Urinary bladder (tissue), 4 donors: ENCODE data around the gene ORM2. TPM values are rescaled to one million over a fixed set of nuclear protein-coding genes. Genes with fewer than 3 reads are reported as not detected.
A peak's percentile ranks its signal among the peaks of the same experiment; 100 is the strongest.
"Not testable (repeated sequence)": the region's sequence is repeated elsewhere in the genome, so short reads cannot be mapped to it uniquely, and the experiment has no call there.

Experiments used
- DNase-seq: peaks from one replicate; pipeline ENCODE4 v3.0.0-alpha.2; 2015; ENCODE audit errors: extremely low spot score
- H3K27ac ChIP-seq: one replicate; pipeline ENCODE4 v1.5.1; 2013; ENCODE audit warnings: low read depth, mild to moderate bottlenecking, moderate library complexity
- H3K36me3 ChIP-seq: one replicate; pipeline ENCODE4 v1.6.1; 2013; ENCODE audit warnings: mild to moderate bottlenecking, moderate library complexity; ENCODE audit not compliant: insufficient read depth
- H3K4me1 ChIP-seq: one replicate; pipeline ENCODE4 v1.6.1; 2013; ENCODE audit warnings: mild to moderate bottlenecking, moderate library complexity; ENCODE audit not compliant: insufficient read depth
- H3K4me3 ChIP-seq: one replicate; pipeline ENCODE4 v1.5.1; 2013; ENCODE audit warnings: low read depth, low read length
- WGBS: extraction: QIAGEN DNeasy Blood & Tissue Kit; methylation state at CpG from one replicate; pipeline ENCODE4 v1.1.7; 2013; 5-methylcytosine and 5-hydroxymethylcytosine counted together
- polyA plus RNA-seq: library from polyadenylated mRNA; stranded (reverse); fragments of 200-250 nt; gene quantifications from one replicate; pipeline ENCODE4 v1.2.3, GENCODE V29; 2013
- total RNA-seq: library from RNA; depleted of rRNA; stranded (reverse); fragments of >200 nt; gene quantifications from one replicate; pipeline ENCODE4 v1.2.3, GENCODE V29; 2014
- donor health status: healthy with polysubstance abuse.
- donor health status: healthy.

The ORM2 gene
- total RNA-seq = not detected
- polyA plus RNA-seq = 3.2 TPM

- not testable (repeated sequence) for DNase-seq, H3K4me1 ChIP-seq, H3K4me3 ChIP-seq, H3K27ac ChIP-seq, H3K36me3 ChIP-seq
- 80% methylated on average over 1 of the region's 10 CpGs for WGBS
Observed at GRCh38 chr9:114329625-114330022, at the start of gene ORM2. ORM2 (plus strand) TSS chr9:114329869; CDS start chr9:114329905, 36 bp downstream.

- WGBS = 68% methylated on average over 8 of the region's 8 CpGs
- Histone ChIP-seq H3K36me3 (no peaks in the 10 kb centered on the region), H3K27ac (no peak overlapping the region), H3K4me1 (no peaks in the 10 kb centered on the region), H3K4me3 (no peak overlapping the region)
- DNase-seq = no peak
Observed at GRCh38 chr9:114280636-114281472, 48.8 kb upstream of the ORM2 start.

GRCh38 chr9:114281473-114282103 lies 48.1 kb upstream of the ORM2 start:
- Histone ChIP-seq H3K4me3 (no peak overlapping the region), H3K36me3 (no peaks in the 10 kb centered on the region), H3K27ac (no peak overlapping the region), H3K4me1 (no peaks in the 10 kb centered on the region)
- 75% methylated on average over 12 of the region's 12 CpGs for WGBS
- peak; percentile 41 for DNase-seq

- H3K27ac ChIP-seq = no peak overlapping the region
- DNase-seq = no peak
- WGBS = 92% methylated on average over 10 of the region's 10 CpGs
Observed at GRCh38 chr9:114282104-114282485, 47.6 kb upstream of the ORM2 start.

GRCh38 chr9:114282507-114282906 lies 47.2 kb upstream of the ORM2 start:
- H3K27ac ChIP-seq = no peak overlapping the region
- WGBS = 84% methylated on average over 6 of the region's 6 CpGs
- H3K4me3 ChIP-seq = no peak overlapping the region
- no peaks in the 10 kb centered on the region for H3K36me3 ChIP-seq
- no peaks in the 10 kb centered on the region for H3K4me1 ChIP-seq
- no peak for DNase-seq

More at GRCh38 chr9:114282104-114282485, 47.6 kb upstream of the ORM2 start:
- no peaks in the 10 kb centered on the region for H3K36me3 ChIP-seq
- no peak overlapping the region for H3K4me3 ChIP-seq
- no peaks in the 10 kb centered on the region for H3K4me1 ChIP-seq

GRCh38 chr9:114282926-114283325 lies 46.7 kb upstream of the ORM2 start:
- no peaks in the 10 kb centered on the region for H3K36me3 ChIP-seq
- no peak for DNase-seq
- no peak overlapping the region for H3K27ac ChIP-seq
- H3K4me3 ChIP-seq = no peak overlapping the region
- 54% methylated on average over 5 of the region's 5 CpGs for WGBS
- H3K4me1 ChIP-seq = no peaks in the 10 kb centered on the region

- DNase-seq = no peak
- Histone ChIP-seq H3K27ac (no peak overlapping the region), H3K36me3 (no peaks in the 10 kb centered on the region), H3K4me1 (no peaks in the 10 kb centered on the region), H3K4me3 (no peak overlapping the region)
- WGBS = 94% methylated on average over 14 of the region's 14 CpGs
Observed at GRCh38 chr9:114283551-114284111, 46.0 kb upstream of the ORM2 start.

GRCh38 chr9:114284316-114285060 lies 45.2 kb upstream of the ORM2 start:
- H3K4me1 ChIP-seq = no peaks in the 10 kb centered on the region
- H3K27ac ChIP-seq = no peak overlapping the region
- DNase-seq = no peak
- H3K4me3 ChIP-seq = no peak overlapping the region
- 95% methylated on average over 11 of the region's 11 CpGs for WGBS
- no peaks in the 10 kb centered on the region for H3K36me3 ChIP-seq

GRCh38 chr9:114285166-114285867 lies 44.4 kb upstream of the ORM2 start:
- WGBS = 43% methylated on average over 20 of the region's 20 CpGs
- Histone ChIP-seq H3K4me3 (no peak overlapping the region), H3K36me3 (no peaks in the 10 kb centered on the region), H3K27ac (no peak overlapping the region), H3K4me1 (no peaks in the 10 kb centered on the region)
- no peak for DNase-seq

- Histone ChIP-seq H3K4me3 (no peak overlapping the region), H3K4me1 (no peaks in the 10 kb centered on the region), H3K27ac (no peak overlapping the region), H3K36me3 (no peaks in the 10 kb centered on the region)
- WGBS = 91% methylated on average over 10 of the region's 10 CpGs
- DNase-seq = no peak
Observed at GRCh38 chr9:114286146-114286679, 43.5 kb upstream of the ORM2 start.

- no peak for DNase-seq
- Histone ChIP-seq H3K27ac (no peak overlapping the region), H3K36me3 (no peaks in the 10 kb centered on the region), H3K4me3 (no peak overlapping the region), H3K4me1 (no peaks in the 10 kb centered on the region)
- 90% methylated on average over 16 of the region's 16 CpGs for WGBS
Observed at GRCh38 chr9:114287001-114287762, 42.5 kb upstream of the ORM2 start.

- no peaks in the 10 kb centered on the region for H3K36me3 ChIP-seq
- WGBS = 82% methylated on average over 15 of the region's 15 CpGs
- H3K4me1 ChIP-seq = no peaks in the 10 kb centered on the region
- DNase-seq = no peak
- no peak overlapping the region for H3K27ac ChIP-seq
- no peak overlapping the region for H3K4me3 ChIP-seq
Observed at GRCh38 chr9:114287763-114288192, 41.9 kb upstream of the ORM2 start.
